NCI-H82 (cell line): ENCODE data around the gene GRIN3B.

Experiments used
- DNase-seq: peaks from one replicate; lab custom pipeline; 2025; lab: John Stamatoyannopoulos, UW

The GRIN3B gene

DNA sequence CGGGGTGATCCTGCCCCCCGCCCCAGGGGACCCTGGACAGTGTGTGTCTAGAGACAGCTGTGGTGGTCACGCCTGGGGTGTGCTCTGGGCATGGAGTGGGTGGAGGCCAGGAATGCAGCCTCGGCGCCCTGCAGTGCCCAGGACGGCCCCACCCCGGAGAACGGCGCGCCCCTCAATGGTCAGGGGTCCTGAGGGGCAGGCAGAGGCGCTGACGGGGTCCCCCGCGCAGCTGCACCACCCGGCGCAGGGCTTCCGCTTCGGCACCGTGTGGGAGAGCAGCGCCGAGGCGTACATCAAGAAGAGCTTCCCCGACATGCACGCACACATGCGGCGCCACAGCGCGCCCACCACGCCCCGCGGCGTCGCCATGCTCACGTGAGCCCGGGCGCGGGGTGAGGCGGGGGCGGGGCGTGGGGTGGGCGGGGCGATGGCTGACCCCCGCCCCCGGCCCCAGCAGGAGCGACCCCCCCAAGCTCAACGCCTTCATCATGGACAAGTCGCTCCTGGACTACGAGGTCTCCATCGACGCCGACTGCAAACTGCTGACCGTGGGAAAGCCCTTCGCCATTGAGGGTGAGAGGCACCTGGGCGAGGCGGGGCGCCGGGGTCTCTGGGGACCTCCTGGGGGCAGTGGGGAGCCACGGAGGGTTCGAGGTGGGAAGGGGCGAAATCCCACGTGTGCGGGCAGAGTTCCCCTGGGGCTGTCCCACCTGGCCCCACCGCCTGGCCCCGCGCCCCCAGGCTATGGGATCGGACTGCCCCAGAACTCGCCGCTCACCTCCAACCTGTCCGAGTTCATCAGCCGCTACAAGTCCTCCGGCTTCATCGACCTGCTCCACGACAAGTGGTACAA lies 7.4 kb downstream of the GRIN3B start:
- DNase-seq = peak; percentile 36

DNA sequence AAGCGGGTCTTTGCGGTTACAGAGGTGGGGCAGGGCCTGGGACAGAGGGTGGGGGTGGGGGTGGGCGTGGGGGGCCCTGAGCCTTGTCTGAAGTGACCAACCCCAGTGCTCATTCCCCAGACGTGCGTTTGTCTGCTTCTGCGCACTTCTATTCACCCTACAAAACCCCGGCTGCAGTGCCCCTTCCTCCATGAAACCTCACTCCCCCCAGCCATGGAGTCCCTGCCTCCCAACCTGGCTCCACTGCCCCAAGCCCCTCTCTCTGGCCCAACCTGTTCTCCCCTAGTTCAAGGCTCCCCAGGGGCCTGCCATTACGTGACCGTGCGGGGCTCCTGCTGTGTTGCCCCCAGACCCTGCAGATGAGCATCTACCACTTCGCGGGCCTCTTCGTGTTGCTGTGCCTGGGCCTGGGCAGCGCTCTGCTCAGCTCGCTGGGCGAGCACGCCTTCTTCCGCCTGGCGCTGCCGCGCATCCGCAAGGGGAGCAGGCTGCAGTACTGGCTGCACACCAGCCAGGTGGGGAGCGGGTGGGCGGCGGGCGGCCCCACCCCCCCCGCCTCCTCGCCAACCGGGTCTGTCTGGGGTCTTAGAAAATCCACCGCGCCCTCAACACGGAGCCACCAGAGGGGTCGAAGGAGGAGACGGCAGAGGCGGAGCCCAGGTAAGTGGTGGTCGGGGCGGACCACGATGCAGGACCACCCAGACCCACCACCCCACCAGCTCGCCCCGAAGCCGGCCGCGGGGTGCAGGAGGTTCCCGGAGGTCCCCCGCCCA lies 8.2 kb downstream of the GRIN3B start:
- DNase-seq = no peak

DNA sequence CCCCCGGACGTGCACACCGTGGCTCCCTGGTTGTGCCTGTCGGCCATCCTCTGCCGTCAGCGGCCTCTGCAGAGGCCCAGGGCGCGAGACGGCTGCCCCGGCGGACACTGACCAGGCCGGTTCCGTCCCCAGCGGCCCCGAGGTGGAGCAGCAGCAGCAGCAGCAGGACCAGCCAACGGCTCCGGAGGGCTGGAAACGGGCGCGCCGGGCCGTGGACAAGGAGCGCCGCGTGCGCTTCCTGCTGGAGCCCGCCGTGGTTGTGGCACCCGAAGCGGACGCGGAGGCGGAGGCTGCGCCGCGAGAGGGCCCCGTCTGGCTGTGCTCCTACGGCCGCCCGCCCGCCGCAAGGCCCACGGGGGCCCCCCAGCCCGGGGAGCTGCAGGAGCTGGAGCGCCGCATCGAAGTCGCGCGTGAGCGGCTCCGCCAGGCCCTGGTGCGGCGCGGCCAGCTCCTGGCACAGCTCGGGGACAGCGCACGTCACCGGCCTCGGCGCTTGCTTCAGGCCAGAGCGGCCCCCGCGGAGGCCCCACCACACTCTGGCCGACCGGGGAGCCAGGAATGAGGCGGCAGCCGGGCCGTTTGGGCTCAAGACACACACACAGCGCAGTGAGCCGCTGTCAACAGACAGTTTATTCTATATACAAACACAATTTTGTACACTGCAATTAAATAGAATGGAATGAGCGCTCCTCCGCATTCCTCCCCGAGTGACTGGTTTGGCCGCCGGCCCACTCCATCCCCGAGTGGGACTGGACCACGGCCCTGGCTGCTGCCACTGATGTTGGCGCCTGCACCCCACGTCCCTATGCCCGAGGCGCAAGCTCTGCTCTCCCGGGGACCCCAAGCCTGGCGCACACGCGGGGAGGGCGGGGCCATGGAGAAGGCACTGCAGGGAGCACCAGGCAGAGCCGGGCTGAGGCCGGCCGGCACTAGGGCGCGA lies 9.1 kb downstream of the GRIN3B start:
- no peak for DNase-seq

DNA sequence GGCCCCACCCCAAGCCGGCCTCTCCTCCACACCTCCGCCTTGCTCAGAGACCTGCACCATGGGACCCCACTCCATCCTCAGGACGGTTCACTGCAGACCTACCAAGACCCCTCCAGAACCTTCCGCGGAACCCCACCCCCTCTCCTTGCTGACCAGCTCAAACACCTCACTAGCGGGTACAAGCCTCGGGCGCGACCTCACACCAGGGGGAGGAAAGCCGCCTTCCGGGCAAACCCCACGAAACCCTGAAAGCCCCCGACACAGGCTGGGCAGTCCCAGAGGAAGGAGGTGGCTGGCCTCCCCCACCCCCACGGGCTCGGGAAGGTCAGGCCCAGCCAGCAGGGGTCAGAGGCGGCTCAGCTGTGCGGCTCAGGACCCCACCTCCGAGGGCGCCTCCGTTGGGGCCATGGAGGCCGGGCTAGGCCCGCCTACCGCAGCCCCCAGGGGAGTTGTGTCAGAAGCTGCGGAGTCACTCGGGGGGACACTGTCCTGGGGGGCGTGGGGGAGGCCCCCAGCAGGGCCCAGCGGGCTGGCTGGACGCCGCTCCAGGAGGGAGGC lies 9.8 kb downstream of the GRIN3B start:
- DNase-seq = no peak

DNA sequence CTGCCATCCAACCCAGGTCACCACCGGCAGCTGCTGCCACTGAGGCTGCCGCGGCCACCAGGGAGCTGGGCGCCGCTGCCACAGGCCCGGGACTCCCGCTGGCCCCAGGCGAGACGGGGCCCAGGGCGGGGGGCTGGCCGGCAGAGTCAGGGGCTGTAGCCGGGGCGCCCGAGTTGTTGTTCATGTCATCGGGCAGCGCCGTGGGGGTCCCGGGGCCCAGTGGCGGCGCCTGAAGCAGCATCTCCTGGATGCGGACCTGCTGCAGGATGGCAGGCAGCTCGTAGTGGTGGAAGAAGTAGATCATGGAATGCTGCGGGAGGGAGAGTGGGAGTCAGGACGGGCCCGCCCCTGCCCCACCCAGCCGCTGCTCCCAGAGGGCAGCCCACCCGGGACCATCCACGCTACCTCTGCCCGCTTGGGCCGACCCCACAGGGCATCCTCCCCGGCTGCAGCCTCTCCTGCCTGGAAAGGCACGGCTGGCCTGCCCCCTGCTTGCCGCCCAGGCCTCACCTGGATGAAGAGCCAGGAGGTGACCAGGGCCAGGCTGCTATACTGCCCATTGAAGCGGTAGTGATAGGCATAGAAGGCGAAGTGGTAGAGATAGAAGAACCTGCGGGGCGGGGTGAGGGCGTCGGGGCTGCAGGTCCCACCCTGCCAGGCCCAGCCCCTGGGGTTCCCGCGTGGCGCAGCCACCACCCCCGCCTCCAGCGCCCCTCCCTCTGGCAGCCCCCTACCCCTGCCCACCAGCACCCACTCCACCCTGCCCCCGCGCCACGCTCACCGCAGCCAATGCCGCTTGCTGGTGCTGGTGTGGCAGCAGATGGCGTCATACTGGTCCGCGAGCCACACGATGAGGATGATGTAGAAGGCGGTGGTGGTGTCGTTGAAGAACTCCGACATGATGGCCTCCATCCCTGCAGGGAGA lies 10.6 kb downstream of the GRIN3B start:
- no peak for DNase-seq

DNA sequence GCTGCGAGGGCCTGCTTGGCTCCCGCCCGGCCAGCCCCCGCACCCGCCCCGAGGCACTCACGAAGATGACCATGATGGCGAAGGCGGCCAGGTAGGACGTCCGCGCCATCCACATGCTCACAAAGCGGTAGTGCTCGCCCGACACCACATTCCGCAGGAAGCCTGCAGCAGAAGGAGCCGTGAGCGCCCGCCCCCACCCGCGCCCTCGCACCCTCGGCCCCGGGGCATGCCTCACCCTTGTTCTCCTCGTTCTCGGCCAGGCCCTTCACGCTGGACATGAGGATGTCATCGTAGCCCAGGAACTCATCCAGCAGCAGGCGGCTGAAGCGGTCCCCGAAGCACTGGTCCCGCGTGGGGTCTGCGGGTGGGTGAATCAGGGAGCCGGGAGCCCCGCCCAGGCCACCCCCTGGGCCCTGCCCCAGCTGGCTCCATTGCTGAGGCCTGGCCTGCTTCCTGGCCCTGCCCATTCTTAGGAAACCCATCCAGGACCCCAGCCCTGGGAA lies 11.7 kb downstream of the GRIN3B start:
- DNase-seq = no peak

DNA sequence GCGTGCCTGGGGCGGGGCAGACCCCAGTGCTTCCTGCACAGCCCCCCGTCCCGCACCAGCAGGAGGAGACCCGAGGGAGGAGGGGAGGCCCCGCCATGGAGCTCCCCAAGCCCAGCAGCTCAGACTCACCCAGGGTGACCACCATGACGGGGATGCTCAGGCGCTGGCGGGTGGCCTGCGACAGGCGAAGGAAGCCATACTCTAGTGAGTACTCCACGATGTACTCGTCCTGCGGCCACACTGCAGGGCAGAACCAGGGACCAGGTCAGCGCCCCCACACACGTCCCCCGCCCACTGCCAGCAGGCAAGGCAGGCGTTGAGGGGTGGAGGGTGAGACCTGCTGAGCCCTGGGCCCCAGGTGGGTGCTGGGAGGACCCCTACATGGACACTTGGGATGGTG lies 12.1 kb downstream of the GRIN3B start:
- no peak for DNase-seq

DNA sequence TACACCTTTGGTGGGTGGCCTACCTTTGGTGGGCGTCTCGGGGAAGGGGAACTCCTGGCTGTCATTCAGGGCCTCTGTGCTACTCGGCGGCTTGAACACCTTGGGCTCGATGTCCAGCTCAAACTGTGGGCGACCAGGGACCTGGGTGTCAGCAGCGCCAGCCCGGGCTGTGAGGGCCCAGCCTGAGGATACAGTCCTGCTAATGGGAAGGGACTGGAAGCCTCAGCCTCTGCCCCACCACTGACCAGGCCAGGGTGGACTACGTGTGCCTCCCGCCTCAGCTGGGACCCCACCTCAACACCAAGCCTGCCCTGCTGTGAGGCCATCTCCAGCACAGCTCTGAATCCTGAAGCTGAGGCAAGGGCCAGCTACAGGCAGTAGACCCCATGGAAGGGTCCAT lies 13.0 kb downstream of the GRIN3B start:
- DNase-seq = no peak

DNA sequence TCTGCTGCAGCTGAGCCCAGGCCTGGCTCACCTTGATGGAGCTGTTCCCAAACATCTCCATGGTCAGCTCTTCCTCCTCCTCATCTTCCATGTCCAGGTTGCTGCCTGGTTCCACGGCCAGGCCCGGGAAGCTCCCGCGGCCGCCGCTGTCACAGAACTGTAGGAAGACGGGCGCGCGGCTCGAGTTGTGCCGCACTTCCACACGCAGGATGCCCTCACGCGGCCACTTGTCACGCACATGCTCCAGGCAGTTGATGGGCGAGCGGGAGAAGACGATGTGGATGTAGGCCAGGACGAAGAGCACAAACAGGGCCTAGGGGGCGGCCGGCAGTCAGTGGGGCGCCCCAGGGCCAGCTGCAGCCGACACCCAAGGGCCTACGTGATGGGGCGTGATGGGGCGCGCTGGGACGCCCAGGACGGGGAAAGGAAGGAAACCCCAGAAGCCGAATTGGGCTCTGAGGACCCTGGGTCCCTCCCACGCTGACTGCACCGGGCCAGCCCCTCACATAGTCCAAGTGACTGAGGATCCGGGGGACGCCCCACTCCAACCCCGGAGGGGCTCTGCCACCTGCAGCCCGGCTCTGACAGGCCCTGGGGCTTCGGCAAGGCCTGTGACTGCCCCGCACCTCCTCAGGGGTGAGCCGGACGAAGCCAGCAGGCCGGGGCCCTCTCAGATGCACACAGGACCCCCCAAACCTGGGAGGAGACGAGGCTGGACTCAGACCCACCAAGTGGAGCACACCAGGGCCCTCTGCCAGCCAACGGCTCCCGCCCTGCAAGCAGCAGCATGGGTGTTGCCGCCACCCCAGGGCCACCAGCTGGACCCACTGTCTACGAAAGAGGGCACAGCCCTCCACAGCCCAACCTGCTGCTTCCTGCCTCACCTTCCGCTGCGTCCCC lies 14.2 kb downstream of the GRIN3B start:
- DNase-seq = no peak

DNA sequence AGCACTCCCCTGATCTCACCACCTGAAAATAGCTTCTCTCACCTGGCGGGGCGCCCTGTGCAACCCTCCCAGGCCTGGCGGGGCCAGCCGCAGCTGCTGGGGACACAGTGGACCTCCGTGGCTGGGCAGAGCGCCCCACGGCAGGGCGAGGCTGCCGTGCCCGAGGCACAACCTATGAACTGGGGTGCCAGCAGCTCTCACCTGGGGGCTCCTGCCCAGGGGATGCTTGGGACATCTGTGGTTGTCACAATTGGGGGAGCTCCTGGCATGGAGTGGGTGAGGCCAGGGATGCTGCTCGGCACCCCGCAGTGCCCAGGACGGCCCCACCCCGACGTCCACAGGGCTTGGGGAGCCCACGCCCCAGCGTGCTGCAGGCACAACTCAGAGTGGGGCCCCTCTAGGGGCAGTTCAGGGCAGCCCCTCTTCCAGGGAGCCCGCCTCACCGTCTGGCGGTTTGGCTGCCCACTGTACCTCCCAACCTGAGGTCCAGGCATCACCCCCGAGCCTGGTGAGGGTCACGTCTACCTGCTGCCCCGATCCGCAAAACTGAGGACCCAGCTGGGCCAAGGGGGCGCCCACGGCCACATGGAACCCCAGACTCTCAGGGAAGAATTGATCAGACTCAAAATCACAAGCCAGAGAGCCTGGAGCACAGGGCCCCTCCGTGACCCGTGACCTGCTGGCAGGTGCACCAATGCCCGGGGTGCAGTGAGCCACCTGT lies 15.0 kb downstream of the GRIN3B start:
- DNase-seq = no peak

DNA sequence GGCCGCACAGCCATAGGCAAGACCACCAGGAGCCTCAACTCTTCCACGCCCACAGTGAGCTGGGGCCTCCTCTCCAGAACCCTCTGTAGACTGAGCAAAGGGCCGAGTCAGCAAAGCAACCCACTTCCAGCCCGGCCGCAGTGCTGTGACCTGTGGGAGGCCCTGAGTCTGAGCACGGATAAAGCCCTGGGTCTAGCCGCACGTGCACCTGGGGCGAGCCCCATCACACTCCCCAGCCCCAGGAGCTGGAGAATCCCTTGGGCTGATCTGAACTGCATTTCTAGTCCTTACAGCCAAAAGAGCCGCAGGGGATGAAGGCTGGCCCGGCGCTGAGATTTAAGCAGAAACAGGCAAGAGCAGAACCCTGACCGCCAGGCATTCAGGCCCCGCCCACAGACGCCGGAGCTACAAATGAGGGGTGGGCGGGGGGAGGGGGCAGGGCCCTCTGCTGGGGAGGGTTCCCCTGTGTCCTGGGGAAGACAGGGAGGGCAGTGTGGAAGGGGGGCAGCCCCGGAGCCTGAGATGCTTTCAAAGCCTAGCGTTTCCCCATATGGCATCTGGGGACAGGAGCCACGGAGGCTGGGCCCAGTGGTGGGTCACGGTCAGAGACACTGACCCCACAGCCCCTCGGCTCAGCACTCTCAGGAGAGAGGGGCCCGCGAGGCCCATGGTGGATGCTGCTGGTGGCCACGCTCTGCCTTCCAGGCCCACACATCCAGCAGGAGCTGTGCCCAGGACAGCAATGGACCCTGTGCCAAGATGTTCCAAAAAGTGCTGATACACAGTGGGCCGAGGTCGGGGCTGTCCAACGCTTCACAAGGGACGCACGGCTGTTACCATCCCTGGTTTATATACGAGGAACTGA lies 15.8 kb downstream of the GRIN3B start:
- DNase-seq = no peak

DNA sequence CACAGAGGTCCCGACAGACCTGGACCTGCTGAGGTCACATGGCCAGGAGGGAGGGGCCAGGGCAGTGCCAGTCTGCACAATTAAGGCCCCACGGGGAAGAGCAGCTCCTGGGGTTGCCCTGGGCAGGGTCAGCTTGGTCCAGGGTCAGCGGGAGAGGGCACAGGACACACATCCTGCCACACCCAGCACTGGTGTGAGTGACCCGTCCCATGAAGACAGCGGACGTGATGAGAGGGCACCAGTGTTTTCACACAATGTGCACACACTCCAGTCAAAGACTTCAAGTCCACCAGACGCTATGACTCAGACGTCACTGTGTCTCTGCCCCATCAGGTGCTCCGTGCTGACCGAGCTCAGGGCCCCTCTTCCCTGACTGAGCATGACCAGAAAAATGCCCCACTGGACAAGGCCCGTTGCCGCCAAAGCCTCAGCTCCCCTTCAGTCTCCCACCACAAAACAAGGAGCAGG lies 16.5 kb downstream of the GRIN3B start:
- no peak for DNase-seq

DNA sequence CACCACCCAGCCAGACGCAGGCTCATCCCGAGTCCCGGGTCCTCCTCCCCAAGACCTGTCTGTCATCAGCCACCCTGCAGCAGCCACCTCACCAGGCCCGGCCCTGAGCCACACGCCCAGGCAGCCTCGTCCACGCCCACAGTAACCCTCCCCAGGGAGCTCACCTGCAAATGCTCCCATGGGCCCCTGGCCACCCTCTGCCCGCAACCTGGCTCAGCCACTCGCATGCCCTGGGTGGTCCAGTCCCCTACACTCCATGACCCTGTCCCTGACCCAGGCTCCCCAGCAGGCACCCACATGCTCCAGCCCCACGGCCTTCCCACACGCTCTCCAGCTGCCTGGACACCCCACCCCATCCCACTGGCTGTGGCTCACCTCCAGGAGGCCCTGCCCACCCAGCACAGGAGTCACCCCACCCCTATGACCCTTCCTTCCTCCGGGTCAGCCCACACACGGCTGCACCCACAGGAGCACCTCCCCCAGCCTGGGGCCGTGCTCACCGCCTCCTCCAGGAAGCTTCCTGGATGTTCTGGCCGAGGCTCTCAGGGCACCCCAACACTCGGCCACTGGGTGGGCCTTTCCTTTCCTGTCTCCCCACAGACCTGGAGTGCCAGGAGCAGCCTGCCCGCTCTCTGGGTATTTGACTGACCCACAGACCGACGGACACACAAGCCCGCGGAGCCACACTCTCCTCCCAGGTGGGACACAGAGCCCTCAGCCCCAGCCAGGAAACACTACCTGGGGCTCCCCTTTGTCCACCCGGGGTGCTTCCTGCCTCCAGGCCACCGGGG lies 17.1 kb downstream of the GRIN3B start:
- DNase-seq = no peak

DNA sequence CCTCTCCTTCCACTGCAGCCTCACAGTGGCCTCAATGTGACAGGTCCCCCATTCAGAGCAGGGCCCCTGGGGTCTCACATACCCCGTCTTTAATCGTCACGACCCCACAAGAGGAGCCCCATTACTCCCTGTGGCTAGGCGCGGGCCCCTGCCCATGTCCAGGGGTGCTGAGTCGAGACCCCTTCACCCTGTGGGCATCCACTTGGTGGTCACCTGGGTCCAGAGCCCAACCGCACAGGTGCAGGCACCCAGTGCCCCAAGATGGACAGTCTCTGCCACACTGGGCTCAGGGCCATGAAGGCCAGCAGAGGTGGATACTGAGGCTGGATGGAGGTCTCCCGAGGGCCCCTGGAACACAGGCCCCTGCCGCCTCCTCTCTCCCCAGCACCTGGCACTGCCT lies 17.7 kb downstream of the GRIN3B start:
- DNase-seq = no peak

DNA sequence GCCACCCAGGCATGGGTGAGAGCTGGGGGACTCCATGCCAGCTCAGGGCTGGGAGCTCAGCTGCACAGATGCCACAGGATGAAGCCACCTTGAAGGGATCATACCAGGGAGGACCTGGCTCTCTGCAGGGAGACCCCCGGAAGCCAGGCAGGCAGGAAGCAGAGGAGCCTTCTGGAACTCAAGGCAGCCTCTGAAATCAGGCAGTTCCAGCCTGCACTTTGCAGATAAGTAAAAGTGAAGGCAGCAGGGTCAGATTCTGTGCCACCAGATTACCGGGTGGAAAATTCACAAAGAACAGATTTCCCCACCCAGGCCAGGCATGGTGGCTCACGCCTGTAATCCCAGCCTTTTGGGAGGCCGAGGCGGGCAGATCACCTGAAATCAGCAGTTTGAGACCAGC lies 18.2 kb downstream of the GRIN3B start:
- no peak for DNase-seq

DNA sequence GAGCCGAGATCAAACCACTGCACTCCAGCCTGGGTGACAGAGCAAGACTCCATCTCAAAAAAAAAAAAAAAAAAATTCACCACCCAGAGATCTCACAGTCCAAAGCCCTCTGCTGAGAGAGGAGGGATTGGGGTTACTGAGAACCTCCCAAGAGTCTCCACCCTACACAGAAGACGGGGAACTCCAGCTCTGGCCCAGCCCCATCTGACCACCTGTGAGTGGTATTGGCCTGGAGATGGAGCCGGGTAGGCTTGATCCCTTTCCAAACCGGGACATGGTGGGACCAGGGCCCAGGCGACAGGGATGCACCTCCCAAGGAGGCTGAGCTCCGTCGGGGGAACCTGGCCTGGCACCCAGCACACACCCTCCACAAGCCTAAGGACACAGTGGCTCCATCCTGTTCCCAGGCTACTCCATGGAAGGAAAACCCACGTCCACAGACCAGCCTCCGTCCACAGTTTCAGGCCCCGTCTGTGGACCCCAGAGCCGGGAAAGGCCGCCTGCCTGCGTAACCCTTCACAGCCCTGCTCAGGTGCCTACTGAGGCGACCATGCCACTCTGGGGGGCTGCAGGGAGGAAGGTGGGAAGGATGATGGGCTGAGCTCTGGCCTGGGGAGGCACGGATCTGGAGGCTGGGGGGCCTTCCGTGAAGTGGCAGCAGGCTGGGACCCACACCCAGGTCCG lies 18.9 kb downstream of the GRIN3B start:
- DNase-seq = no peak

DNA sequence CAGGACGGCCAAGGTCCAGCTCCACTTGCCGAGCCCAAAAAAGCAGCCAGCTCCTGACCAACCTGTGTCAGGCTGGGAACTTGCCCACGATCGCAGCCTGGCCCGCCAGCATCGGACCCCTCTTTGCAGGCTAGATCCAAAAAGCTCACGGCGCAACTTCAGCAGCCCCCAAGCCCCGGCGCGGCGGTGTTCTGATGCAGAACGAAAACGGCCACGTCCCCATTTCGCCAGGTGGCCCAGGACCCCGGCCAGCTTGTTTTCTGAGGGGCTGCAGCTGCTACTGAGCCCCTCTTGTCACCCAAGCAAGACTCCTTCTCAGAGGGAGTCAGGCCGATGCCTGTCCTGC lies 19.4 kb downstream of the GRIN3B start:
- no peak for DNase-seq
